HepG2 (cell line): ENCODE measurements around the gene TASP1. TPM values are rescaled to one million over a fixed set of nuclear protein-coding genes. Genes with fewer than 3 reads are reported as not detected.

Experiments used
- ATAC-seq: fragments of 200-7000 bp; cut with Tn5 transposase; 3 replicates; pipeline ENCODE4 v1.9.1; 2020; ENCODE audit warnings: mild to moderate bottlenecking, moderate library complexity
- BruUV-seq: library from RNA; stranded (reverse); fragments of 400-500 nt; replicated peaks from 2 replicates; lab custom pipeline; 2021; lab: Mats Ljungman, UMichigan
- CTCF ChIA-PET: fragments of 300-600 bp; formaldehyde crosslinking; extraction: SDS; loops from one replicate; lab custom pipeline; 2021; ENCODE audit warnings: low total read pairs, inconsistent platforms, low intra/inter-chr PET ratio; lab: Yijun Ruan, JAX
- POLR2A ChIA-PET: fragments of 350-600 bp; sonication (Branson Sonifier 250); formaldehyde crosslinking; loops from one replicate; lab custom pipeline; 2020; ENCODE audit warnings: antibody characterized with exemption, inconsistent platforms; lab: Yijun Ruan, JAX
- DNase-seq: peaks from one replicate; pipeline ENCODE4 v3.0.0-alpha.2; 2015; ENCODE audit warnings: low spot score
- FAIRE-seq: peaks from 3 replicates; lab custom pipeline; 2011; peaks lifted over from hg19 to GRCh38; lab: Jason Lieb, UNC
- H2AFZ ChIP-seq: one replicate; pipeline ENCODE4 v1.6.1; 2011; ENCODE audit warnings: low read length, inconsistent platforms
- H3K27ac ChIP-seq: fragments of 300-600 bp; 3 replicates; pipeline ENCODE4 v1.8.0; 2011; ENCODE audit warnings: mixed run types, mild to moderate bottlenecking, mixed read lengths, low read length, inconsistent platforms; ENCODE audit not compliant: insufficient read depth; ENCODE audit errors: extremely low read length
- H3K27me3 ChIP-seq, 2 experiments: fragments of 200-600 bp in 1 of 2; 2 replicates in 1 of 2; 3 replicates in 1 of 2; pipeline versions ENCODE4 v1.6.0 to v1.8.0; 2011; ENCODE audit warnings: low read length in 2 of 2, mild to moderate bottlenecking in 2 of 2, moderate library complexity in 2 of 2, inconsistent platforms in 1 of 2; ENCODE audit not compliant: insufficient read depth in 2 of 2, control insufficient read depth in 1 of 2
- H3K36me3 ChIP-seq, 2 experiments: fragments of 200-600 bp in 1 of 2; replicated peaks in 1 of 2; 2 replicates in 1 of 2; 3 replicates in 1 of 2; pipeline versions ENCODE4 v1.5.1 to v1.8.0; 2011; ENCODE audit warnings: low read length in 2 of 2, inconsistent platforms in 1 of 2; ENCODE audit not compliant: insufficient read depth in 2 of 2, control insufficient read depth in 1 of 2
- H3K4me1 ChIP-seq: 2 replicates; pipeline ENCODE4 v1.5.1; 2012; ENCODE audit warnings: low read length, inconsistent platforms; ENCODE audit not compliant: insufficient read depth
- H3K4me2 ChIP-seq: 2 replicates; pipeline ENCODE4 v1.6.0; 2011; ENCODE audit warnings: low read depth, low read length, inconsistent platforms
- H3K4me3 ChIP-seq, 3 experiments: fragments of 200-600 bp in 1 of 3; sonication (generic), shearing (Covaris generic) in 1 of 3; replicated peaks in 1 of 3; 2 replicates each; pipeline ENCODE4 v1.5.1; 2011 to 2016; ENCODE audit warnings: low read length in 3 of 3, inconsistent platforms in 2 of 3, low read depth in 2 of 3, mild to moderate bottlenecking in 2 of 3, control low read depth in 1 of 3, mixed read lengths in 1 of 3; ENCODE audit not compliant: insufficient read depth in 1 of 3
- H3K79me2 ChIP-seq: one replicate; pipeline ENCODE4 v1.6.1; 2011; ENCODE audit warnings: low read length, inconsistent platforms; ENCODE audit not compliant: insufficient read depth
- H3K9ac ChIP-seq: 2 replicates; pipeline ENCODE4 v1.6.0; 2011; ENCODE audit warnings: mild to moderate bottlenecking, low read depth, low read length, inconsistent platforms; ENCODE audit not compliant: insufficient read depth
- H3K9me3 ChIP-seq: 2 replicates; pipeline ENCODE4 v1.5.1; 2012; ENCODE audit warnings: mild to moderate bottlenecking, low read length
- H4K20me1 ChIP-seq: 2 replicates; pipeline ENCODE4 v1.6.0; 2011; ENCODE audit warnings: inconsistent platforms, mild to moderate bottlenecking, low read length, moderate library complexity; ENCODE audit not compliant: insufficient read depth
- AGO1 ChIP-seq: fragments of 200-400 bp; formaldehyde crosslinking; IDR thresholded peaks from 2 replicates; pipeline ENCODE4 v1.6.1; 2017; ENCODE audit warnings: mild to moderate bottlenecking, low read depth, low read length, moderate library complexity; ENCODE audit not compliant: poor library complexity, severe bottlenecking
- ARHGAP35 ChIP-seq: sonication (generic); formaldehyde crosslinking; IDR thresholded peaks from 2 replicates; pipeline ENCODE4 v1.9.0; 2022; ENCODE audit warnings: mild to moderate bottlenecking, inconsistent platforms, moderate library complexity, missing genetic modification reagents, borderline replicate concordance
- ATAD3A ChIP-seq: sonication (generic); formaldehyde crosslinking; IDR thresholded peaks from 2 replicates; pipeline ENCODE4 v1.4.0; 2020; ENCODE audit warnings: missing genetic modification reagents
- ERF ChIP-seq: IDR thresholded peaks from 2 replicates; pipeline ENCODE4 v1.6.1; 2018; ENCODE audit warnings: missing biosample characterization, missing genetic modification reagents
- HMG20B ChIP-seq: conservative IDR thresholded peaks from 2 replicates; pipeline ENCODE4 v1.6.1; 2016; ENCODE audit warnings: missing genetic modification reagents, missing compliant biosample characterization
- JDP2 ChIP-seq: sonication (generic); formaldehyde crosslinking; IDR thresholded peaks from 2 replicates; pipeline ENCODE4 v1.8.1; 2022; ENCODE audit warnings: missing genetic modification reagents, borderline replicate concordance
- NFKBIZ ChIP-seq: IDR thresholded peaks from 2 replicates; pipeline ENCODE4 v1.6.1; 2018; ENCODE audit warnings: missing genetic modification reagents, missing compliant biosample characterization
- POGZ ChIP-seq: sonication (generic); formaldehyde crosslinking; IDR thresholded peaks from 2 replicates; pipeline ENCODE4 v1.4.0; 2020; ENCODE audit warnings: mild to moderate bottlenecking, missing genetic modification reagents
- REL ChIP-seq: sonication (generic); formaldehyde crosslinking; conservative IDR thresholded peaks from 2 replicates; pipeline ENCODE4 v1.8.0; 2022; ENCODE audit warnings: mild to moderate bottlenecking, missing genetic modification reagents, moderate library complexity
- TCF7 ChIP-seq: sonication (generic); IDR thresholded peaks from 2 replicates; pipeline ENCODE4 v1.6.1; 2016; ENCODE audit warnings: antibody characterized with exemption, low read depth
- YEATS4 ChIP-seq: sonication (generic); formaldehyde crosslinking; IDR thresholded peaks from 2 replicates; pipeline ENCODE4 v1.4.0; 2020; ENCODE audit warnings: missing genetic modification reagents, borderline replicate concordance
- ZFYVE20 ChIP-seq: sonication (generic); formaldehyde crosslinking; IDR thresholded peaks from 2 replicates; pipeline ENCODE4 v1.8.0; 2023; ENCODE audit warnings: low read depth, mild to moderate bottlenecking, moderate library complexity, missing genetic modification reagents, borderline replicate concordance
- ZNF260 ChIP-seq: sonication (generic); formaldehyde crosslinking; IDR thresholded peaks from 2 replicates; pipeline ENCODE4 v1.4.0; 2020; ENCODE audit warnings: missing genetic modification reagents, low read depth, mild to moderate bottlenecking, borderline replicate concordance
- ZNF280D ChIP-seq: sonication (generic); formaldehyde crosslinking; IDR thresholded peaks from 2 replicates; pipeline ENCODE4 v1.5.1; 2020; ENCODE audit warnings: mild to moderate bottlenecking, missing genetic modification reagents
- ZNF572 ChIP-seq: sonication (generic); formaldehyde crosslinking; IDR thresholded peaks from 2 replicates; pipeline ENCODE4 v1.5.1; 2020; ENCODE audit warnings: mild to moderate bottlenecking, missing genetic modification reagents
- ZNF619 ChIP-seq: sonication (generic); formaldehyde crosslinking; IDR thresholded peaks from 2 replicates; pipeline ENCODE4 v1.4.0; 2020; ENCODE audit warnings: mild to moderate bottlenecking, missing genetic modification reagents
- ZNF773 ChIP-seq: sonication (generic); formaldehyde crosslinking; IDR thresholded peaks from 2 replicates; pipeline ENCODE4 v1.4.0; 2020; ENCODE audit warnings: missing genetic modification reagents, borderline replicate concordance
- ZNF777 ChIP-seq: sonication (generic); formaldehyde crosslinking; IDR thresholded peaks from 2 replicates; pipeline ENCODE4 v1.4.0; 2020; ENCODE audit warnings: missing genetic modification reagents
- WGBS: methylation state at CpG from one replicate; pipeline ENCODE4 v1.1.6; 2017; ENCODE audit warnings: low lambda C conversion rate; 5-methylcytosine and 5-hydroxymethylcytosine counted together
- in situ Hi-C: cut with HindIII; loops from 2 replicates; pipeline ENCODE4 v1.10.0; 2017; ENCODE audit warnings: low pct_unique_long_range_greater_than_20kb; ENCODE audit not compliant: extremely low pct_ligation_motif_present
- intact Hi-C: fragments of 100-400 bp; cut with micrococcal nuclease; formaldehyde crosslinking; loops from one replicate; pipeline ENCODE4 v1.10.0; 2022; ENCODE audit not compliant: unreplicated experiment
- polyA plus RNA-seq, 8 experiments: library from polyadenylated mRNA; depleted of rRNA in 3 of 8; stranded (reverse) in 7 of 8; unstranded in 1 of 8; fragments of >200 nt; fragmentation: Illumina TruSeq in 4 of 8; extraction: Trizol in 4 of 8; gene quantifications; 2 replicates each; pipeline versions ENCODE4 v1.2.1 to v1.2.3, GENCODE V29; 2011 to 2016; ENCODE audit warnings: low read depth in 4 of 8, missing spikeins in 1 of 8, mixed read lengths in 1 of 8; ENCODE audit not compliant: insufficient read depth in 1 of 8
- total RNA-seq, 5 experiments: library from RNA; depleted of rRNA; stranded (reverse); fragments of >200 nt; fragmentation: Illumina TruSeq; extraction: Trizol; gene quantifications; 2 replicates each; pipeline ENCODE4 v1.2.3, GENCODE V29; 2016; ENCODE audit warnings: low read depth in 1 of 5

The TASP1 gene
- total and polyA plus RNA-seq, 2 of the 13 experiments (the other 11 are each of a cell fraction or from before 2014, with no cell fraction given), result 10.0 to 25.2 TPM

- Histone ChIP-seq H3K4me2 (no peak overlapping the region), H2AFZ (no peak overlapping the region), H3K4me1 (no peaks in the 10 kb centered on the region), H3K79me2 (no peaks in the 10 kb centered on the region), H3K9ac (no peak overlapping the region), H3K27me3 (no peaks in the 10 kb centered on the region; a peak in 1 of 5 replicates), H4K20me1 (no peaks in the 10 kb centered on the region), H3K9me3 (no peaks in the 10 kb centered on the region), H3K36me3 (peaks cover 0 to 1% of the 10 kb centered on the region in 2 experiments; a peak in 1 of 5 replicates), H3K4me3 (no peak overlapping the region), H3K27ac (no peak overlapping the region)
- over 99% methylated on average over 3 of the region's 3 CpGs for WGBS
- TF ChIP-seq ZNF777 (CRISPR knock-in tag) (no peak), ZNF572 (CRISPR knock-in tag) (no peak), REL (no peak), POGZ (no peak), ZNF280D (CRISPR knock-in tag) (no peak), NFKBIZ (CRISPR knock-in tag) (no peak), ZFYVE20 (CRISPR knock-in tag) (no peak), AGO1 (no peak), ERF (CRISPR knock-in tag) (no peak), HMG20B (no peak), ZNF619 (no peak), TCF7 (no peak), ZNF773 (CRISPR knock-in tag) (no peak), ZNF260 (CRISPR knock-in tag) (no peak), ATAD3A (CRISPR knock-in tag) (no peak), ARHGAP35 (CRISPR knock-in tag) (no peak), JDP2 (CRISPR knock-in tag) (no peak), YEATS4 (no peak)
- DNase-seq (no peak), FAIRE-seq (no peak), ATAC-seq (no peak)
- intact Hi-C loops (no loop called here), in situ Hi-C loops (no loop called here)
- BruUV-seq, result no TSS peak
- ChIA-PET POLR2A (no interaction called here), CTCF (no interaction called here)
Observed at GRCh38 chr20:13464702-13465101, 174.0 kb downstream of the TASP1 start.
